Activated T-cell treated with anti-CD3 and anti-CD28 coated beads, Interleukin-2, amount 50 U/mL, for 1 hour (primary cell): ENCODE results near the gene AGBL4.

Source experiments
- DNase-seq: peaks from one replicate; pipeline ENCODE4 v3.0.0-alpha.2; 2020

Gene AGBL4

DNA sequence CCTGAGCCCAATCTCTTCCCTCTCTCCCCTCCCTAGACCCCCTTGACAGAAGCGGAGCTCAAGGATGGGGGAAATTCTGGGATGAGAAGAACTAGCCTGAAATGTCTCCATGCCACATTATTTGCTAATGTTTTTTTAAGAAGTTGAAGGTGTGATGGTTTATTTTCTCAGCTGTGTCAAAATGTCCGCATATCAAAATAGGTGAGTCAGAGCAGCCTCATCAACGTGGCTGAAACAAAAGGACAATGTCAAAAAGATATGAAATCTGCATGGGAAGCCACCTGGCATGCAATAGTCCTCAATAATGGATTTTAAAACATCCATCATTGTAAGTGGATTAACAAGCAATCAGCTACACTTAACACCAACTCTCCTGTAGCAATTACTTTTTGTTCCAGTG, 1348.5 kb downstream of the AGBL4 start:
- no peak for DNase-seq

GRCh38 chr1:48674641-48675040, 1349.1 kb downstream of the AGBL4 start:
- DNase-seq: no peak

DNA sequence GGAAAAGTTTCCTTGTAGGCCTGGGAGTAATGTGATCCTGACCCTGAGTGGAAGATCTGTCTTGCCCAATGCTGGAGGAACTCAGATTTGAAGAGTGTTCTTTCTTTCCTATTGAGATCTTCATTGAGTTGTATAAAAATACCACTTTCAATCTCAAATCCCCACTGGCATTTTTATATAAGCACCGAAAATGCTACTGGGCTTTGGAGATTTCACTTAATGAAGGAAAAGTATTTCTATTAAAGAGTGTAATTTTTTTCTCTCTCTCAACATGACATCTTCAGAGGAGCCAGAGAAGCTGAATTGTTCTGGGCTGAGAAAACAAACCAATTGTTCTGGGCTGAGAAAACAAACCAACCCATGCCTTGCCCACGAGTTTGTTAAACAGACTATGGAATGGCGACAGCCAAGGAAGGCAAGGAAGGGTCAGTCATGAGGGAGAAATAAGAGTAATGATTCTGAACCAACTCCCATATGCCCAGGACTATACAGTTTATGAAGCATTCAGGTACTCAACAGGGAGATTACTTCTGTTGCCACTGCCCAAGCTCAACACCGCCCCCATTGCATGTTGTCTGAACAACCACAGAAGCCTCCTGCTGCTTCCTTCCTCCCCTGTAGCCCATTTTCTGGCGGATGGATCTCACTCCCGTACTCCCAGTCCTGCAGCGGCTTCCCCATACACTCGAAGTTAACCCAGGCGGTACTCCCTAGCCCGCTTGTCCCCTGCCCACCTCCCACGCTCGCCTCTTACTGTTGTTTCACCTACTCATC, 1350.2 kb downstream of the AGBL4 start:
- no peak for DNase-seq

DNA sequence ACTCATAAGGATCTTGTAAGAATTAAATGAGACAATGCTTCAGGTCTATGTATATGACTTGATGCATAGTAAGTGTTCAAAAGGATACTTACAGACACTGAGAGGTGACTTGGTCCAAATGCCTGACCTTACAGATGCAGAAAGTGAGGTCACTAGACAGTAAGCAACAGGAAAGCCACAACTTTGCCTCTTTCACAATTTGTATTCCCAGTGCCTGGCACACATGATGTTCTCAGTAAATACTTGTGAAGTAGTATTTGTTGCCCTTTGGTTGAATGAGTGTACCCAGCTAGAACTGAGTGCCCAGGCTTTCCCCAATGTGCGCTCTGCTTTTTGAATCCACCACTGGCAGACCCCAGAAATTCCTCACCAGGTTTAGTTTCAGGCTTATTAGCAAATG, 1352.2 kb downstream of the AGBL4 start:
- no peak for DNase-seq

- DNase-seq: no peak
Observed at GRCh38 chr1:48670234-48671020, 1353.3 kb downstream of the AGBL4 start.

- no peak for DNase-seq
Observed at GRCh38 chr1:48668339-48668738, 1355.4 kb downstream of the AGBL4 start.

DNA sequence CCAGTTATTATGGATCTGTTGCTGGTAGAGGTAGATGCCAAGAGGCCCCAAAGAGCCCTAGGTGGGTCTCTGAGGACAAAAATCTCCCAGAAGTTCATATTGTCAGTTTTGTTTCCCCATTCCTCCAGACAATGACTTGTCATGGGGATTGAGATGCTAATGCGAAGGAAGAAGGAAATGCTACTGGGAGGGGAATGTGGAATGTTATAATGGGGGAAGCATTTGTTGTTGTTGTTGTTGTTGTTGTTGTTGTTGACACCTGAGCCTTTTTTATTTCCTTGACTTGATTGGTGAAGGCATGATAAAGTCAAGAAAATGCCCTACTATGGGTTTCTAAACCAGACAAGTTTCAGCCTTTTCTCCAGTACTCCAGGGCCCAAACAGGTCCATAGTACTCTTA, 1356.0 kb downstream of the AGBL4 start:
- DNase-seq: no peak

DNA sequence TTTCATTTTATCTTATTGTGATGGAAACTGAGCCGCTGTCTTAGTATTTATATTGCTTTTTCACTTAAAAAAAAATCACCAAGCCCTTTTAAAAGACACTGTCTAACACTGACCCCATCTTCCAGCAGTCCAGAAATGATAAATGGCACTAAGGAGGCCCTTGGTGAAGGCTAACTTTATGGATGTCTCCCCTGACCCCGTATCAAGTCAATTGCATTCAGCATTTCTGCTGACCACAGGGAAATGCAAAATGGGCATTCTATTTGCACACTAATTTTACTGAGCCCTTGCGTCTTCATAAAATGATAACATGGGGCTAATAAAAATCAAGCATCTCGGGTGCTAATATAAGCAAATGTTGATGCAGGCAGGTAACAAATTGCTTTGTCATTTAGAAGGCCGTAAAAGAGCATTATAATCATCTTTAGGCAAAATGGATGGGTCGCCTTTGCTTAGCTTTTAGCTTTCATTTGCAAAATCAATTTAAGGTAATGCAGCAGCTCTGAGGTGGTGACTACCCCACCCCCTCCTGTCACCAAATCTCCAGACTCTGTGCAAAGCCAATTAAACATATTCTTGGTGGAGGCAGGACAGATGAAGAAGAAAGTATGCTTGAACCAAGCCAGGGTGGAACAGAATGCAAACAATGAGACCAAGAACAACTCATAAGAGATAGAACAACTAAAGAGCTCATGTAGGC, 1357.9 kb downstream of the AGBL4 start:
- DNase-seq: no peak

DNA sequence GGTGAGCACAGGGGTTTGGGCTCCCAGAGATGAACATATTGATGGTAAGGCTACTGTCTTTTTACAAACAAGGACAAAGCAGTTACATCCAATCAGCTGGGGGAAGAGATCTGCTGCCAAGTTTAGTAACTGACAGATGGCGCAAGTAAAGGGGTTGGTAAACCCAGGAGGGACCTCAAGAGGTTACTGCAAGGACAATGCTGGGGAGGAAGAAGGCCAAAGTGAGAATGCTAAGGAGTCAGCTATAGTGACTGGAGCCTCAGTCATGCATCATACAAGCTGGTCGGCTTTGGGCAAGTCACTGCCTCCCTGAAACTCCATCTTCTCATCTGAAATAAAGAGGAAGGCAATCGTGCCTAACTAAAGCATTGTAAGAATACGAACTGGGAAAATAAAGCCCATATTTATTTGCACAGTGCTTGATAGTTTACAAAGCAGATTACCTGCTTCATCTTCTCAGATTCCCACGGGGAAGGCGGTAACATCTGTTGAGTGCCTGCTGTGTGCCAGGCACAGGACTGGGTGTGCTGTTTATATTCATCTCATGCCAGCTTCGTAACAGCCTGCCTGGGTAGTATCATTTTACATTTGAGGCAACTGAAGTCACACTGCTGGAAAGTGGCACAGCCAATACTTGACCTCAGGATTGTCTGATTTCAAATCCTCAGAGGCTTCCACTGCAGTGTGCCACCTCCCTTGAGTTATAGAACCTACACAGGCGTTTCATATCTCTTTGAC, 1361.9 kb downstream of the AGBL4 start:
- DNase-seq: no peak

DNA sequence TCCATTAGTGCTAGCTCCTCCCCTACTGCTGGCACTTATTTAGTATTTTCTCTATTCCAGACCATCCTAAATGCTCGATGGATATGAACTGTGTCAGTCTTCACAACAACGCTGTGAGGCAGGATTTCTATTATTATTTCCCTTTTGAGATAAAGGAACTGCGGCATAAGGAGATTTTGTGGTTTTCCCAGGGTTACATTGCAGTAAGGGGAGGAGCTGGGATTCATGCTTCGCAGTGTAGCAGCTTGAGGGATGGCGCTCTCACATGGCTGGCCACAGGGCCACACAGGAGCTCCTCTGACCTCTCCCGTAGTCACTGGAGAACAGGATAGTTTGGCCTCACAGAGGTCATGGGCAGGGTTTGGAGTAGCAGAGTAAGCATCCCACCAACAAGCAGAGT, 1364.0 kb downstream of the AGBL4 start:
- DNase-seq: no peak

DNA sequence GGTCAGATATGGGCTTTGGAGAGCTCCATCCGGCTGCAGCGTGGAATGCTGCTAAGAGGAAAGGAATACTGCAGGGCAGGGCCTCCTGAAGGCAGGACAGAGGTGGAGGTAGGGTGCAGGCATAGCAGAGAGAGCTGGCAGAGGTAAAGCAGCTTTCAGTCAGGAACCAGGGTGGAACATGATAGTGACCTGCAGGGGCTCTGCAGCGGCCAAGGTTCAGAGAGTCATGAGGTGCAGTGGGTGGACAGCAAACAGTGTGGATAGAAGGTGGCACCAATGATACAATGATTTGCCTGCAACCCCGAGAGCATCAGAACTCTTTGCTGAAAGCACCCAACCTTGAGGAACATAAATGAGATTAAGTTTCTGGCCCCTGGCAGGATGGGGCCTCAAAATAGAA, 1366.3 kb downstream of the AGBL4 start:
- DNase-seq: no peak

- no peak for DNase-seq
Observed at GRCh38 chr1:48654606-48655210, 1369.0 kb downstream of the AGBL4 start.

GRCh38 chr1:48652334-48652733, 1371.4 kb downstream of the AGBL4 start:
- no peak for DNase-seq

- DNase-seq: no peak
Observed at GRCh38 chr1:48649880-48650279, 1373.9 kb downstream of the AGBL4 start.

DNA sequence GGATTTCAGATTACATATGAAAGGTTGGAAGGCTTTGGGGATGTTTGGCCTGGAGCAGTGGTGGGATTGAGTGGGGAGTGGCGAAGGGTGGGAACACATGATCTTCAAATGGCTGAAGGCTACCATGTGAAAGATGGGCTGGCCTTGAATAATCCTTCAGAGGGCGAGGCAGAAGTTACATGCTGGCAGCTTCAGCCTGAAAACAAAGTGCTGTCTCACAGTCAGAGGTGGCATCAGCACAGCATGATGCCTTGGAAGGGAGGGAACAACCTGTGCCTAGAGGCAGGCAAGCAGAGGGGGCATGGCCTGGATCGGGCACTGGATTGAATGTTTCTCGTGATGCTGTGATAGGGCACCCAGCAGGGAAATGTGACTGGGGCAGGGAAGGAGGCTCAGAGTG, 1377.9 kb downstream of the AGBL4 start:
- DNase-seq: no peak

DNA sequence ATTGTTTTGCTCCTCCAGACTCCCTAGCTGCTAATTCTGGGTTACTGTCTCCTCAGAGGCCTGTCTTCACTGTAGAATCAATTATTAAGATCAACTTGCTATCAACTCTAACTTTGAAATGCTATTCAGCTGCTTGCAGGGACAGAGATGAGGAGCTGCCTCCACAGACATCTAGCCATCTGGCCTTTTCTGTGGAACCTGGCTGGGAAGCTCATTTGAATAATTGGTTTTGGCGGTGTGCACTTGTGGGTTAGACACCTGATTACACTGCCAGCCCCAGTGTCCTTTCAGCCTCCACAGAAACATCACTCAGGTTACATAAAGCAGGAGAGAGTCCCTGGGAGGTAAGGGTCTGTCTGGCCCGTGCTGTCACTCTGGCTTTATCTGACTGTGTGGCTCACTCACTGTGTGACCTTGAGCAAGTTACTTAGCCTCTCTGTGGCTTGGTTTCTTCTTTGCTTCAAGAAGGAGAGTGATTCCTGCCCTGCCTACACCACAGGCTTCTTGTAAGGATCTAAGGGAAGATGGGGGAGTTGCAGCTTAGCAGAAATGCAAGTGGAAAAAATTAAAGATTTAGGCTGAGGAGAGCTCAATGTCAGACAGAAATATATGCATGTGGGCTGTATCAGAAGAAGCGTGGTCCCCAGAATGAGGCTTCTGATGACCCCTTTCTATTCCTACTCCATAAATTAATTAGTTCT, 1378.7 kb downstream of the AGBL4 start:
- DNase-seq: no peak

- DNase-seq: no peak
Observed at GRCh38 chr1:48644190-48644900, 1379.4 kb downstream of the AGBL4 start.

DNA sequence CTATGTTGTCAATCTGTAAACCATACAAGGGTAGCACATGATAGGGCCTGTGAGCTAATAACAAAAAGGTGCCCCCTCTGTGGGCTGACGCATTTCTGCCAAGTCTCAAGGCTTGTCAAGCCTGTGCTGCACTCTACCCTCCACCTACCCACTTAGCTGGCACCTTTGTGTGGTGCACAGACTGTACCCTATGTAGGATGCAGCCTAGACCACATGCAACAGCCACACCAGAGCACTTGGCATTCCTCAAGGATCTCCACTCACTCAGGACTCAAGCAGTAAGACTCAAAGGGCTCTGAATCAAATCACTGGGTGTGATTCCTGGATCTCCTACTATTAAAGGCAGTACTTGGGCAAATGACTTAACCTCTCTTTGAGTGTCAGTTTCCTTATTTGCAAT, 1380.6 kb downstream of the AGBL4 start:
- no peak for DNase-seq

- DNase-seq: no peak
Observed at GRCh38 chr1:48640836-48641492, 1382.8 kb downstream of the AGBL4 start.

DNA sequence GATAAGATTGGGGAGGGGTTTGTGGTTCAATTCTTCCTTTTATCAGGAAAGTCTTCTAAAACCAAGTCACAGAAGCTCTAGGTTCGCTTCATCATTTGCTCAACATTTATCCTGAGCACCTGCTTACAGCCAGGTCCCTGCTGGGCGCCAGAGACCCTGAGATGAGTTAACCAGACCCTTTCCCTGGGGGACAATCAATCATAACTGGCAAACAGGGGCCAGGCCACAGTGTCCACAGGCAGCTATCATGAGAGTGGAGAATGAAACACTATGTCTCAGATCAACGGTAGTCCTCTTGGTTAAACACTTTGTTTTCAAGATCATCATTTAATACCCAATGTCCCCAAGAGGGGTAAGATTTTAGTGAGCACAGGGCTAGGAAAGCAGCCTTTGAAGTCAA, 1393.9 kb downstream of the AGBL4 start:
- no peak for DNase-seq

- no peak for DNase-seq
Observed at GRCh38 chr1:48627486-48627885, 1396.3 kb downstream of the AGBL4 start.
